GM18870 (cell line): ENCODE measurements around the gene PDE4D.

Experiments
- ATAC-seq: cut with Tn5 transposase; IDR thresholded peaks from one replicate; pipeline ENCODE4 v1.9.1; 2021; ENCODE audit warnings: moderate library complexity; ENCODE audit not compliant: unreplicated experiment

PDE4D gene

GRCh38 chr5:59132131-59132530, 761.4 kb downstream of the PDE4D start:
- ATAC-seq: no peak

- ATAC-seq: no peak
Measured at GRCh38 chr5:59130431-59130830, 763.1 kb downstream of the PDE4D start.

- ATAC-seq: no peak
Measured at GRCh38 chr5:59128646-59129290, 764.8 kb downstream of the PDE4D start.

GRCh38 chr5:59126708-59127573, 766.6 kb downstream of the PDE4D start:
- no peak for ATAC-seq

GRCh38 chr5:59126016-59126707, 767.4 kb downstream of the PDE4D start:
- ATAC-seq: no peak

- no peak for ATAC-seq
Measured at GRCh38 chr5:59125011-59125961, 768.2 kb downstream of the PDE4D start.

GRCh38 chr5:59123595-59124561, 769.6 kb downstream of the PDE4D start:
- ATAC-seq: no peak

- no peak for ATAC-seq
Measured at GRCh38 chr5:59119480-59119879, 774.0 kb downstream of the PDE4D start.

GRCh38 chr5:59117320-59117719, 776.2 kb downstream of the PDE4D start:
- no peak for ATAC-seq

GRCh38 chr5:59116231-59116865, 777.2 kb downstream of the PDE4D start:
- no peak for ATAC-seq

- no peak for ATAC-seq
Measured at GRCh38 chr5:59115345-59115744, 778.2 kb downstream of the PDE4D start.

- no peak for ATAC-seq
Measured at GRCh38 chr5:59109383-59109782, 784.1 kb downstream of the PDE4D start.

- ATAC-seq: no peak
Measured at GRCh38 chr5:59107692-59108091, 785.8 kb downstream of the PDE4D start.

- ATAC-seq: no peak
Measured at GRCh38 chr5:59104400-59105127, 789.0 kb downstream of the PDE4D start.

GRCh38 chr5:59103303-59103702, 790.2 kb downstream of the PDE4D start:
- no peak for ATAC-seq

GRCh38 chr5:59102437-59102836, 791.1 kb downstream of the PDE4D start:
- ATAC-seq: no peak

- no peak for ATAC-seq
Measured at GRCh38 chr5:59100875-59101274, 792.7 kb downstream of the PDE4D start.

GRCh38 chr5:59099995-59100345, 793.6 kb downstream of the PDE4D start:
- ATAC-seq: no peak
